Measurements from ENCODE around the gene HNRNPD. TPM values are rescaled to one million over a fixed set of nuclear protein-coding genes. Genes with fewer than 3 reads are reported as not detected.

Gene HNRNPD
- total and polyA plus RNA-seq, 10 of the 15 experiments (the other 5 are each of a cell fraction or from before 2014, with no cell fraction given): 76.6 to 882 (median 265) TPM

GRCh38 chr4:82320351-82320750, 53.4 kb downstream of the HNRNPD start:
- no peaks in the 10 kb centered on the region; the same call in 2 of the 3 replicates for H3K9me3 ChIP-seq (replicated peaks; ENCODE audit: control insufficient read depth, insufficient read depth, low read length)
- intact Hi-C loops (cut with micrococcal nuclease; ENCODE audit: unreplicated experiment): no loop called here
- RAD21 ChIA-PET (ENCODE audit: unreplicated experiment): no interaction called here
- FAIRE-seq (no peak), ATAC-seq (no peak), DNase-seq (ENCODE audit: low read depth, low spot score) (no peak)
- H2AFZ ChIP-seq (ENCODE audit: control insufficient read depth, low read depth, low read length): no peak overlapping the region
- no peaks in the 10 kb centered on the region for H3K4me1 ChIP-seq (ENCODE audit: control insufficient read depth, insufficient read depth, low read length)
- POLR2A ChIA-PET: no interaction called here
- no peak overlapping the region for H3K9ac ChIP-seq (ENCODE audit: control insufficient read depth, insufficient read depth, low read length)
- 79% methylated on average over 4 of the region's 4 CpGs for WGBS (ENCODE audit: insufficient coverage, insufficient replicate concordance, low lambda C conversion rate, missing lambda C conversion rate)
- H3K36me3 ChIP-seq (ENCODE audit: control insufficient read depth in 2 of 2, insufficient read depth in 2 of 2, low read length in 1 of 2): no peaks in the 10 kb centered on the region
- SMC1A ChIA-PET (ENCODE audit: uncharacterized antibody, unreplicated experiment): no interaction called here
- no peak overlapping the region for H3K4me2 ChIP-seq (ENCODE audit: control insufficient read depth, insufficient read depth)
- in situ Hi-C loops (cut with MboI): no loop called here
- H3K4me3 ChIP-seq: no peak overlapping the region
- H3K27ac ChIP-seq (ENCODE audit: control insufficient read depth, insufficient read depth): no peak overlapping the region
- TF ChIP-seq MEF2A (IDR thresholded peaks at IDR 0.05; ENCODE audit: insufficient read depth, low read depth, low read length) (no peak), SREBF2 (IDR thresholded peaks at IDR 0.05; ENCODE audit: low read length) (no peak), KDM1A (IDR thresholded peaks at IDR 0.05; ENCODE audit: borderline replicate concordance) (no peak), ZBTB40 (IDR thresholded peaks at IDR 0.05; ENCODE audit: borderline replicate concordance) (no peak), TCF7 (IDR thresholded peaks at IDR 0.05; ENCODE audit: borderline replicate concordance) (no peak), LARP7 (IDR thresholded peaks at IDR 0.05) (no peak), IKZF1 (conservative IDR thresholded peaks at IDR 0.05) (no peak), BMI1 (IDR thresholded peaks at IDR 0.05; ENCODE audit: borderline replicate concordance) (no peak), IKZF2 (IDR thresholded peaks at IDR 0.05) (no peak), STAT1 (conservative IDR thresholded peaks at IDR 0.05) (no peak), BHLHE40 (IDR thresholded peaks at IDR 0.05; ENCODE audit: borderline replicate concordance in 1 of 2, low read depth in 2 of 2, low read length in 1 of 2) (no peak), POLR2A (IDR thresholded peaks at IDR 0.05; ENCODE audit: low read depth, low read length) (no peak), SREBF1 (IDR thresholded peaks at IDR 0.05; ENCODE audit: low read length) (no peak), YY1 (IDR thresholded peaks at IDR 0.05; ENCODE audit: low read depth, low read length) (no peak), HCFC1 (IDR thresholded peaks at IDR 0.05; ENCODE audit: low read length) (no peak), E2F4 (IDR thresholded peaks at IDR 0.05; ENCODE audit: low read depth, low read length) (no peak), EGR1 (IDR thresholded peaks at IDR 0.05; ENCODE audit: borderline replicate concordance in 1 of 2, low read depth in 2 of 2, low read length in 2 of 2) (no peak), CBX5 (IDR thresholded peaks at IDR 0.05; ENCODE audit: low read depth) (no peak), HDGF (IDR thresholded peaks at IDR 0.05) (no peak)
- TF ChIP-seq, protein P1, sequence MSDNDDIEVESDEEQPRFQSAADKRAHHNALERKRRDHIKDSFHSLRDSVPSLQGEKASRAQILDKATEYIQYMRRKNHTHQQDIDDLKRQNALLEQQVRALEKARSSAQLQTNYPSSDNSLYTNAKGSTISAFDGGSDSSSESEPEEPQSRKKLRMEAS (IDR thresholded peaks at IDR 0.05; ENCODE audit: low read depth, low read length): no peak
- H3K27me3 ChIP-seq (replicated peaks in 1 of 2; ENCODE audit: control insufficient read depth in 2 of 2, insufficient read depth in 2 of 2, low read length in 1 of 2): no peaks in the 10 kb centered on the region
- CTCF ChIA-PET: no interaction called here
- no peaks in the 10 kb centered on the region for H4K20me1 ChIP-seq (ENCODE audit: control insufficient read depth, insufficient read depth)
- BruUV-seq (replicated peaks): no TSS peak
- no peaks in the 10 kb centered on the region for H3K79me2 ChIP-seq (ENCODE audit: control insufficient read depth, insufficient read depth, low read length)
